Activated CD4-positive, alpha-beta T cell treated with anti-CD3 and anti-CD28 coated beads for 48 hours (primary cell): ENCODE data around the gene PRDM16.
"Not testable (repeated sequence)": the region's sequence is repeated elsewhere in the genome, so short reads cannot be mapped to it uniquely, and the experiment has no call there.

Experiments
- DNase-seq: peaks from one replicate; pipeline ENCODE4 v3.0.0-alpha.2; 2020

PRDM16 gene

DNA sequence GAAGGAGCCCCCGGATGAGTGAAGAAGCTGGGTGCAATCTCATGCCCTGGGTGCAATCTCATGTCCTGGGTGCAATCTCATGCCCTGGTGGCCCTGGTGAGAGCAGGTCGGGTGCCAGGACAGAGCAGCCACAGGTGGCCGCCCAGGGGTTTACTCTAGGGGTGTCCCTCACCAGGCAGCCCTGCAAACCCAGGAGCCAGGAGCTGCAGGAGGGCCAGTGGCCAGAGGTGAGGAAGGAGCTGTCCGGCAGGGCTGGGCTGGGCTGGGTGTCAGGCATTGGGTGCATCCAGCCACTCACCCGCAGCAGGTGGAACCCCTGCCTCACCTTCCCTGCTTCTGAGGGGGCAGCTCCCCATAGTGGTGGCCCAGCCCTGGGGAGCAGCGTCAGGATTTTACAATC is 79.2 kb downstream of the PRDM16 start:
- DNase-seq = no peak

DNA sequence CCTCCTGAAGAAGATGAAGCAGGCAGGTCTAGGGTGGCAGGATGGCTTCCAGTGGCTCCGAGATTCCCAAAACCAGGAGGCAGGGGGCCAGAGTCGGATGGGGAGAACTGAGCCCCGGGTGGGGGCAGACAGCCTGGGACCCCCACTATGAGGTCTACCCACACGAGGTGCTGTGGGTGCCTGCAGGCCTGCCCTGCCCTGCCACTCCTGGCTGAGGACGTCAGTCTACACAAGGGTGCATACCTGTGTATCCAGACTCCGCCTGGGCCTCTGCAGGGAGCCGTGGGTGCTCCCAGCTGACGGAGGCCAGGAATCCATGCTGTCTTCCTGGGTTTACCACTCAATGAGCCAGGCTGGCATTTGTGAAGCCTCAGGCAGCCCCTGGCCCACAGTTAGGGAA is 80.3 kb downstream of the PRDM16 start:
- no peak for DNase-seq

DNA sequence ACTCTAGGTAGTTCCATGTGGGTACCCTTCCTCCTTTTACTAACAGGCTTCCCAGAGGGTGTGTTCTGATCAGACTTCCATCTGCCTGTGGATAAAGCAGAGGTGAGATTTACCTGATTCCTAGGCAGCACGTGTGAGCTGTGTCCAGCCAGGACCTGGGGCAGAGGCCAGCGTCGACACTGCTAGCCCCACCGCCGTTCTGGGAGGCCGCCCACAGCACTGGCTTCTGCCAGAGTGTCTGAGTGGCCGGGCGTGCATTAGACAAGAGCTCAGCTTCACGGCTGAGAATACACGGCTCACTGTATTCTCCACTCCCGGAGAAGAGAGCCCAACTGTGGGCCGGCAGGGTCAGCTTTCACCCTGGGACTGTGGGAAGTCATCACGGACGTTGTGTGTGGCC is 82.5 kb downstream of the PRDM16 start:
- no peak for DNase-seq

DNA sequence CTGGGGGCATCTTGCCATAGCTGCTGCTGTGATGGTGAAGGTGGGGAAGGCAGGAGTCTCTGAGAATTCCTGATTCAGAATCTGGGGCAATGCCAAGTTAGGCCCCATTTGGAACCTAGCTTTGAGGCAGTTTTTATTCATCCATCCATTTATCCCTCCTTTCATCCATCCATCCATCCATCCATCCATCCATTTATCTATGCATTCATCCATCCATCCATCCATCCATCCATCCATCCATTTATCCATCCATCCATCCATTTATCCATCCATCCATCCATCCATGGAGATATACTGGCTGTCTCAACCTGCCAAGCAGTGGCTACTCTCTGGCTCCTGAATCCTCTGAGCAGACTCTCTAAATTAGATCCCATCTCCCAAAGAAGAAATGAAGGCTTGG is 83.1 kb downstream of the PRDM16 start:
- no peak for DNase-seq

DNA sequence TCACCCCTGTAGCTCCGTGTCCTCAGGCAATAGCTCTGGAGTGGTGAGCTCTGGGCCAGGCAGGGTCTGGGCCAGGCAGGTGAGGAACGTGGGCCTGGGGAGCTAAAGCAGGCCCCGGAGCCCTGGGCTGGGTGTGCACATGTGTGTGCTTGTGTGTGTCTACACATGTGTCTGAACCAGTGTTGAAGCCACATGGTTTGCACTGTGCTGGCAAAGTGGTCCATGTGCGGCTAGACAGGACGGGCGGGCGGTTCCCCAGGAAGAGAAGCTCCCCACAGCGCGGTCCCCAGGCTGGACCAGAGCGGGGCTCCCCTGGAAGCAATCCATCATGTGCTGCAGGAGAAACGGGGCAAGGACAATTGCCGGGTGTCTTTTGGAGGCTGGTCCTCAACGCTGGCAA is 84.2 kb downstream of the PRDM16 start:
- no peak for DNase-seq

DNA sequence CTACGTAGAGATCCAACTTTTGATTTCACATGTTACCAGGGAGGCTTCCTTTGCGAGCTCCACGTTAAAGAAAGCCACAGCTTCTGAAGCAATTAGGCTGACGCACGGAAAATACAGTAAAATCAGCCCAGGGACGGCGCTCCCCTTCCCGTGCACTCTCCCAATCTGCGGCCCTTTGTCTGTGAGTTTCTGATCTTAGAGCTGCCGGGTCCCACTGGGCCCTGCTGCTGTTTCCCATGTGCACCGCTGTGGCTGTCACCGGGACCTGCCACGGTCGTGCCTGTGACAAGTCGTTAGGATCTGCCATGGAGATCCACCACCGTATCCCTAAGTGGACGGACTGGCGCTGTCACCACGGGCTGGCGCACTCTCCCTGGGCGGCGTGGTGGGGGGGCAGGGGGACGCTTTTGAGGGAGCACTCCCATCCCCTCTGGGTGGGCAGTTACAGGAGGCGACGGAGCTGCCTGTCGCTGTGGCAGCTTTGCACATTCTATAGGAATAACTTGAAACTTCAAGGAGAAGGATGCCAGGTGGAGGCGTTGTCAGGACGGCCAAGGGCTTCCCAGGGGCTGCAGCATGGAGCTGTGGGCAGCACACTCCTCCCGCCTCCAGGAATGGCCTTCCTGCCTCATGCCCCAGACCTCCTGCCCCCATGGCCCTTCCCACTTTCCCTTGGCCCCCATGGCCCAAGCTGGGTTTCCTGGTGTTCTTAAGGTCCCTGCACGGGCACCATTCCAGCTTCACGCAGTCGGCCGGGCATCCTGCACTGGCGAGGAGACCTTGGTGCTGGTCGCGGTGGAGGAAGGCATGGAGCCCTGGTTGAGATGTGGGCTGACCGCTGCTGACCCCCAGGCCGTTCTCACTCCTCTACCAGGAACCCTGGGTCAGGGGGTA is 85.1 kb downstream of the PRDM16 start:
- no peak for DNase-seq

DNA sequence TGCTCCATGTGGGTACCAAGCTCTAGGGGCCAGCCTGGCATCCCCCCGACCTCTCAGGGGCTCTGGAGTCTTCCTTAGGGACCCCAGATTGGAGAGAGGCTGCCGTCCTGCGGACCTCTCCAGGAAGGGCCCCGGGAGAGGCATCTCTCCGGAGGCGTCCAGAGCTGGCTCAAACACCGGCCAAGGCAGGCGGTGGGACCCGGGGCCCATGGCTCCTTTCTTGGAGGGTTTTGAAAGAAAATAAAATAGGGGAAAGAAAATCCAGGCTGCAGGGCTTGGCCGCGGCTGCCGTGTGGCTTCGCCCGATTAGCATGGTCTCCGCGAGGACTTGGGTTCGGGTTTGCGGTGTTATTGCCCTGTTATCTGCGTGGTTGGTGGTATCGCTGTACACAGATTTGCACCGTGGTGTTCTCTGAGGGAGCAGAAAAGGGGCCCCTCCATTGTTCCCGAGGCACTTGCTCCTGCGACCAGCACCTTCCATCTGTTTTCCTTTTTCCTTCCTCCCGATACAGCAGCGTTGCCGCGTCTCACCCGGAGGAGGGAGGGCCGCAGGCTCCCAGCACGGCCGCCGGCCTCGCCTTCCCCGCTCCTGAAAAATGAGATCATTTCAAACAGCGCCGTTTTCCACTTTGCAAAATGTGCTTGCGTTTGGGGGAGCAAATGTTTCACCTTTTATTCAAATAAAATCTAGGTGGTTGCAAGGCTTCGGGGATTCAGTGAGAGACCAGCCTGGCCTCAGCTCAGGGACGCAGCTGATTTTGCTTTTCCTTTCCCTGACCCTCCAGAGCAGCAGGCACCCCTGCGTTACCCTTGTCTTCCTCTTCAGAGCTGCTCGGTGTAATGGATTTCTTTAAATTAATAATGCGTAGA is 86.3 kb downstream of the PRDM16 start:
- DNase-seq = no peak

DNA sequence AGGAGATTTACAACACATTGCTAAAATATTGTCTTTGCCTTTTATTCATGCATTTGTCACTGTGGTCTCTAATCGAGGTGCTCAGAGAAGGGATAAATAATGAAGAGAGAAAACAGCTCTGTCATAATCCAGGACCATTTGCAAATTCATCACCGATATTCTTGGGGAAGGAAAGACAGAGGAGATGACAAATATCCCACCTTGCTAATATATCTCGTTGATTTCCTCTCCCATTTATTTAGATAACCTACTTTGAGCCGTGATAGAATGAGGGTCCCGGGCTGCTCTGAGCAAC is 86.9 kb downstream of the PRDM16 start:
- DNase-seq = no peak

DNA sequence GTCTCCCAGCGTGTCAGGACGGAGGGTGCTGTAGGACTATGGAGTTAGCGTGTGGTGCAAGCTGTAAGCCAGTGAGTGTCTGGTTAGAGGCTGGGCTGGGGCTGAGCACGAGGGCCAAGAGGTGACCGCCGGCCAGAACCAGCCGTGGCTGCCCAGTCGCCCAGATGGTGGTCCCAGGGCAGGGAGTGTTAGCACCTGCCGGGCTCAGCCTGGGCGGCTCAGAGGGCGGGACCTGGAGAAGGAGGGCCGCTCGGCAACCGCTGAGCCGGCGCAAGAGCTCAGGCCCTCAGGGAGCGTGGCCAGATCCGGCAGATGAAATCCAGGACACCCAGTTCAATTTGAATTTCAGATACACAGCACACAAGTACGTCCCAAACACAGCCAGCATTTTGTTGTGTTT is 87.9 kb downstream of the PRDM16 start:
- no peak for DNase-seq

DNA sequence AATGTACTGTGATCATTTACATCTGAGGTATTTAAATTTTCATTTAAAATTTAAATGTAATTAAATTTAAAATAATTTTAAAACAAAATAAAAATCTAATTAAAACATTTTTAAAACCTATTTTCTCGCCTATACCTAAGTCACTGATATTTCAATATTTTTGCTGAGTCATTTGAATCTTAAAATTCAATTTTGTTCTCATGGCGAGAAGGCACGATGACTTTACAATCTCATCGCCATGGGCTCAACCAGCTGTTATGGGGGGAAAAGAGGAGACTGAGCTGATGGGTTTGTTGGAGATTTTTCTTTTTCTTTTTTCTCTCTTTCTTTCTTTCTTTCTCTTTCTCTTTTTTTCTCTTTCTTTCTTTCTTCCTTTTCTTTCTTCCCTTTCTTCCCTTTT is 89.3 kb downstream of the PRDM16 start:
- no peak for DNase-seq

DNA sequence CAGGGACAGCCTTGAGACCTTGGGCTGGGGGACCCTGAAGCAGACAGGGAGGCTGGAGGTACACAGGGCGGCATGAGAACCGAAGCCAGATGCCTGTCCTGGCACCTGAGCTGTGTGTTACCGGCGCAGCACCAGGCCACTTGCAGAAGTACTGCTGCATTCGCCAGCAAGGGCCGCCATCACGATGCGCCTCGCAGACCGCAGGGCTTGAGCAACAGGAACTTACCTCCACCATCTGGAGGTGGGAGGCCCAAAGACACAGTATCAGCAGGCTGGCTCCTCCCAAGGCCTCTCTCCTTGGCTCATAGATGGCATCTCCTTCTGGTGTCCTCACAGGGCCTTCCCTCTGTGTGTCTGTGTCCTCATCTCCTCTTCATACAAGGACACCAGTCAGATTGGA is 90.1 kb downstream of the PRDM16 start:
- no peak for DNase-seq

DNA sequence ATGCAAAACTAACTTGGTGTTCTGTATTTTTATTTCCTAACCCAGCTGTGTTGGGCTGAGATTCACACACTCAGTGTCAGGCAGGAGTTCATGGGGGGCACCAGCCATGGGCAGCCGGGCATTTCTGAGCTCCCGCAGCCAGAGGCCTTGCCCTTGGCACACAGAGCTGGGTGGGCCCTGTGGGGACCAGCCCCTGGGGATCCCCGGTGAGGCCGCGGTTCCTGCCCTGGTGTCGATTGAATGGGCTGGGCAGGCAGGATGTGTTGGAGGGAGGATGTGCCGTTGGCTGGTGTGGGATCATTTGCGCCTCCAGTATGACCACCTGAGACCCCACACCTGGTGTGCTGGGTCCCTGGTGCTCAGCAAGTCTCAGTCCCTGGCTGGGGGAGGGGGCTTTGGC is 91.0 kb downstream of the PRDM16 start:
- DNase-seq = no peak

DNA sequence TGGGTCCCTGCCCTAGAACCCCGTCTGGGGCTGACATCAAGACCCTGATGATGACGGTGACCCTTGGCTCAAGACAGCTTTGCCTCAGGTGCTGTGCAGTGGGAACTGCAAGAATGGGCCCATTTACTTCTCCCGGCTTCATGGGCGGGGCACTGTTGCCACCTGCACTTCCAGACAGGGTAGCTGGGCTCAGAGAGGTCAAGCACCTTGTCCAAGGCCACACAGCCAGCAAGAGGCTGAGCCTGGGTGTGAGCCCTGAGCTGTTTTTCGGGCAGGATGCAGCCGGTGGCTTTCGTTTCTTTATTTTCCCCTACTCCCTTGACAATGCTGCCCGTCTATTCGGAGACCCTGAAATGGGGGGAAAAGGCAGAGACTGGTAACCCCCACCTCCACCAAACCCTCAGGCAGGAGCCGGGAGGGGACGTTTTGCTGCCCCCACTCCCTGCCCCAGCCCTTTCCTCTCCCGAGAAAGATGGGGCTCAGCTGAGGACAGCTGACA is 91.7 kb downstream of the PRDM16 start:
- no peak for DNase-seq

DNA sequence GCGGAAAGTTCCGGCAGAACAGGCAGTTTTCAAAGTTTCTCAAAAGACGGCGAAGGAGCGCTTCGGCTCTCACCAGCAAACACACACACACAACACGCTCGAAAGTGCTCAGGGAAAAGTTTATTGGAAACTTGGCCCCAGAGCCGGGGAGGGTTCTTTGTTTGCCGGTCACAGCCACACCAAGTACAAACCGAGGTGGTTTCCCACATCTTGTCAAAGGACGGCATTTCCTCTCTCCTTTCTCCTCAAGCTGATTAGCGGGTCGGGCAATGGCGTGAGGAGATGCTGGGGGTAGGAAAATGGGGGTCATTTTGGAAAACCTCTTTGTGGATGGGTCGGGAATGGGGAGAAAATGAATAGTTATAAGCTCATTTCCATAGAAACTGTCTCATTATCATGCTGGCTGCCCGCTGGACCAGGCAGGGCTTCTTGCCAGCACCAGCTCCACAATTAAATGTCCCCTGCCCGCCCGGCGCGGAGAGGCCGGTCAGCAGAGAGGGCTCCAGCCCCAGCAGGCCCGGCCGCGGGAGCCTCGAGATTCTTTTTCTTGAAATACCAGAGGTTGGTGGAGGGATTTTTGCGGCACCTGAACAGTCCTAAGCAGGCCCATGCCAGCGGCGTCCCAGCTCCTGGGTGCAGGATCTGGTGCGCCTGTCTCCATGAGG is 92.3 kb downstream of the PRDM16 start:
- no peak for DNase-seq

DNA sequence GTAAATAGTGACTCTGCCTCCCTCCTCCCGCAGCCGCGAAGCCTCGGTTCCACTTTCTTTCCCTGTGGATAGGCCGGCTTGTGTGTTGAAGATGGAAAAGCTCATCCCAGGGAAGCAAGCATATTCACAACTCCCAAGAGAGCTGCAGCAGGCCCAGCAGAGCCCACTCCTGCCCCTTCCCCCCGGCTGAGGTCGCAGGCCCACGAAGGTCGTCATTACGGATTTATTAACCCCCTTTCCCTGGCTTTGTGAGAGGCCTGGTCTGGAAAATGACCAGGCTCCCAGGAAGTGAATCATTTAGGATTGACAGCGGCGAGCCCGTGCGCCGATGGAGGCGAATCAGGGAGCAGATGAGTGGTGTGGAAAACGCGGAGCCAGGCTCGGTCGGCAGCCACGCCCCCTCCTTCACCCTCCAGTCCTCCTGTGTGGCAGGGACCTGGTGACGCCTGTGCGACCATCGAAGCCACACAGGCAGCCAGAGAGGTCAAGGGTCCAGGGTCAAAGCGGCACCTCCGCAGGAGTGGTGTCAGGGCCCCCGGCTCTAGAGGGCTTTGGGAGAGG is 93.4 kb downstream of the PRDM16 start:
- DNase-seq = no peak

DNA sequence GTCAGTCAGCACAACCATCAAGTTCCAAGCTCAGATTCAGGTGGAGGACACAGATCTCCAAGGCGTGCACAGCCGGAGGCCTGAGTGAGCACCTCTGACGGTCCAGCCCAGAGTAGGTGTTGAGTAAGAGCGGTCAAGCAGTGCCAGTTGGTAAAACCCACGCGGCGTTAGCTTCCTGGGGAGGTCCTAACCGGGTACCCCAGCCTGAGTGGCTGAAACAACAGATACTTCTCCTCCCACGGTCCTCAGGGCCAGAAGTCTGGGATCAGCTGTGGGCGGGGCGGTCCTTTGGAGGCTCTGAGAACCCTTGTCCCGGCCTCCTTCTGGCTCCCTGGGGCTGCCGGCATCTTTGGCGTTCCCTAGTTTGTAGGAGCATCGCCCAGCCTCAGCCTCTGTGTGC is 94.4 kb downstream of the PRDM16 start:
- no peak for DNase-seq

DNA sequence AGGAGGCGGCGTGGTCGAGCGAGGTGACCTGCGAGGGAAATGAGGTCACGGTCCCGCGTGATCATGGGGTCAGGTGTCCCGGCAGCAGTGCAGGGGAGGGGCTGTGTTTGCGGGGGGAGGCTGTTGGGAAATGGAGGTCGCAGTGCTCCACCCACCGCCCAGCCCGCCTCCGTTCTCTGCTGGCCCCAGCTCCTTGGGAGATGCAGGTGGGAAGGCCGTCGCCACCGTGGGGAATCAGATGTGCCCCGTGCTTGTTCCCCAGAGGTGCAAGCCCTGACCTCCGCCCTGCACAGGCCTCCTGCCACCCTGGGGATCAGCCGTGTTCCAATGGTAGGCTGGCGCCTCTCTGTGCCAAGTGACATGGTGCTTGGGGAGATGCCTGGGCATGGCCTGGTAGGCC is 95.7 kb downstream of the PRDM16 start:
- no peak for DNase-seq

DNA sequence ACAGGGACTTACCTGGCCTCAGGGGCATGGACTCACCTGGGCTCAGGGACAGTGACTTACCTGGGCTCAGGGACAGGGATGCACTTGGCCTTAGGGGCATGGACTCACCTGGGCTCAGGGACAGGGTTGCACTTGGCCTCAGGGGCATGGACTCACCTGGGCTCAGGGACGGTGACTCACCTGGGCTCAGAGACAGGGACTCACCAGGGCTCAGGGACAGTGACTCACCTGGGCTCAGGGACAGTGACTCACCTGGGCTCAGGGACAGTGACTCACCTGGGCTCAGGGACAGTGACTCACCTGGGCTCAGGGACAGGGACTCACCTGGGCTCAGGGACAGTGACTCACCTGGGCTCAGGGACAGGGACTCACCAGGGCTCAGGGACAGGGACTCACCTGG is 96.2 kb downstream of the PRDM16 start:
- DNase-seq = not testable (repeated sequence)

DNA sequence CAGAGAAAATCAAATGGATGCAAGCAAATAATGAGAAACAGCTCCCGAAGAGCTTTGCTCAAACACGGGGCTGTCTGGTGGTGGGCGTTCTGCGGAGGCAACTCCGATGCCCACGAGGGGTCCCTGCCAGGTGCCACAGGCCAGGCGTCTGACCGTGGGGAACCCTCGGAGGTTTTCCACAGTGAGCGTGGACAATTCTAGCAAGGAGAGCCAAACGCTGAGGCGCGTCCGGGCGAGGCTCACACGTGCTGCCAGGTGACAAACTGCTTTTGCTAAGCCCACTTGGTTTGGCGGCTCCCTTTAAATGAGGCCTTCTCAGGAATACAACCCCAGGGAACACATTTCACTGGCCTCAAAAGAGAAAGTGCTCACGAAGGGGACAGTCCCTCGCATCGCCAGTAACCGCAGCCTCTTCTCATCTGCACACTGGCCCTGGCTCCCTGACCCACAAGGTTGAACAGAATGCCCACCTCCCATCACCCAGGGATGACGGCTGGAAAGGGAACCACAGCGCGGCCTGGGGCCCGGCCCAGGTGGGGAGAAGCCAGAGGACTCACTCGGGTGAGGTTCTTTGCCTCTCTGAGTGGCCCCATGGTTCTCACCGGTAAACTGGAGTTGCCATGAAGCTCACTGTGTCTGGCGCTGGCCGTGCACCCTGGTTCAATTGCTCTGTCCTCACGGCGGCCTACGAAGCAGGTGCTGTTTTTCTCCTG is 97.4 kb downstream of the PRDM16 start:
- no peak for DNase-seq

DNA sequence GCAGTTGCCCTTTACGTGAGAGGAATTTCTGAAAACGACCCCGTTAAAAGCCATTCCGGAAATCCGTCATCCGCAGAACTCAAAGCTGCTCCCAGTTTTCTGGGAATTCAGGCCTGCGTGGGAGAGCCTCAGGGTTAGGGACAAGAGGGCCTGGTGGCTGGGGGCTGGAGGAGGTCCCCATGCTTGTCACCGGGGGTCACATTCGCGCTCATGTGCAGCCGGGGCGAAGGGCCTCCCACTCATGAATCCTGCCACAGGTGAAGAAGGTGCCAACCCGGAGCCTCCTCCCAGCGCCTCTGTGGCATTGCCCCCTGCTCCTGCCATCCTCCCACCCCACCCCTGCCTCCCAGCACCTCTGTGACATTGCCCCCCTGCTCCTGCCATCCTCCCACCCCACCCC is 98.3 kb downstream of the PRDM16 start:
- no peak for DNase-seq

DNA sequence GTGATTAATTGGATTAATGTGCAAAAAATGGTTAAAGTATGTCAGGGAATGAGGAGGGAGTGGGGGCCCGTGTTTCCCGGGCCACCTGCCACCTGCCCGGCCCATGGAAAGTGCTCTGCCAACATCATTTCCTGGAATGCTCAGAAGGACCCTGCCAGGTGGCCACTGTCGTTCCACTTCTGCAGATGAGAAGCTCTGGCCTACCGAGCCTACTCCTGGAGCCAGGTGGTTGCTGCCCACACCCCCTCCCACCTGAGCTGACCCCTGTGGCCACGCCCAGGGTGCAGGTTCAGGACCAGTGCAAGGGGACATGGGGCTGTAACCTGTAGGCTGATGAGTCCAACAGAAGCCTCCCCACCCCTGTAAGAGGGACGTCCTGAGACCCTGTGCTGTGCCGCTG is 99.7 kb downstream of the PRDM16 start:
- DNase-seq = no peak

DNA sequence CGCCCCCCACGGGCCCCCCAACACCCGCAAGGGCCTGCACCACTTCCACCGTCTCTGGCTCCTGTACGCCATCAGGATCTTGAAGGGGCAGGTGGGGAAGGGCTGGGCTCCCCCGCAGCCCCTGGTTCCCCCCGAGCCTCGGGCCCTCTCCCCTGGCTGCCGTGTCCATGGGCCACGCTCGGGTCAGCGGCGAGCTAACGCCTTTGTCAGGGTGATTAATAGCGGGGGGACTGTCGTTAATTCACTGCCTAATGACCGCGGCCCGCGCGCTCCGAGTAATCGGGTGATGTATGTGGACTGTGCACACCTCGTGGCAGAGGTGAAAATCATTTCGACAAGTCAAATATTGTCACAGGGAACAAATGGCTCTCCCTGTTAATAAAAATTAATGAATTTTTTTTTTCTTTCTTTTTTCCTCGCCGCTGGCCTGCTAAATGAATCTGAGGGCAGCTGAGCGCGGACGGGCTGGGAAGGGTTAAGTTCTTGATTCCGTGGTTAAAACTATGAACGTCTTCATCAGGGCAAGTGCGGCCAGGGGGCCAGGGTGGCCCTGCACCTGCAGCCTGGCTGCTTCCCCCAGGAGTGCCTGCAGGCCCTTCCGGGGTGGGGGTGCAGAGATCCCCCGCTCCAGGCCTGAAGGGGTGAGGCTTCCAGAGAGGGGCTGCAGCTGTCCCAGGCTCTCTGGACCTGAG is 100.8 kb downstream of the PRDM16 start:
- DNase-seq = no peak
